Testis (tissue), 3 donors: ENCODE results near the gene TBC1D22A. TPM values are rescaled to one million over a fixed set of nuclear protein-coding genes. Genes with fewer than 3 reads are reported as not detected.

ENCODE experiments used
- DNase-seq: peaks from one replicate; pipeline ENCODE4 v3.0.0-alpha.2; 2019
- H3K27ac ChIP-seq, 2 donors: fragments of 200-600 bp; sonication (generic); one replicate each; pipeline ENCODE4 v1.5.1; 2019
- H3K27me3 ChIP-seq: fragments of 200-600 bp; sonication (generic); one replicate; pipeline ENCODE4 v1.5.1; 2019
- H3K36me3 ChIP-seq: fragments of 200-600 bp; sonication (generic); one replicate; pipeline ENCODE4 v1.5.1; 2017; ENCODE audit warnings: low read depth; ENCODE audit errors: missing control alignments
- H3K4me1 ChIP-seq: fragments of 200-600 bp; sonication (generic); one replicate; pipeline ENCODE4 v1.5.1; 2019
- H3K4me3 ChIP-seq, 2 donors: fragments of 200-600 bp; sonication (generic); one replicate each; pipeline ENCODE4 v1.5.1; 2017 to 2019
- H3K9me3 ChIP-seq: fragments of 200-600 bp; sonication (generic); one replicate; pipeline ENCODE4 v1.5.1; 2017
- CTCF ChIP-seq, 3 experiments: fragments of 450-650 bp in 2 of 3; fragments of 200-600 bp in 1 of 3; sonication (generic) in 1 of 3; IDR thresholded peaks; one replicate each; pipeline ENCODE4 v1.5.1; 2016 to 2019; ENCODE audit warnings: antibody characterized with exemption in 3 of 3, mild to moderate bottlenecking in 2 of 3, moderate library complexity in 1 of 3
- POLR2A ChIP-seq: fragments of 450-650 bp; IDR thresholded peaks from one replicate; pipeline ENCODE4 v1.6.1; 2017; ENCODE audit warnings: antibody characterized with exemption, mild to moderate bottlenecking, moderate library complexity
- WGBS, 2 donors: methylation state at CpG; one replicate each; pipeline ENCODE4 v1.1.5; 2018; 5-methylcytosine and 5-hydroxymethylcytosine counted together
- intact Hi-C: fragments of 100-400 bp; cut with DNase I; formaldehyde crosslinking; loops from one replicate; pipeline ENCODE4 v1.15.1; 2023; ENCODE audit warnings: low total_unique reads
- polyA plus RNA-seq: library from polyadenylated mRNA; stranded (reverse); fragments of 350-450 nt; fragmentation: Illumina TruSeq; extraction: RNeasy Lipid Tissue Mini Kit (QIAGEN cat#74804); gene quantifications from one replicate; pipeline ENCODE4 v1.2.3, GENCODE V29; 2014; ENCODE audit warnings: low read depth, low replicate concordance; ENCODE audit not compliant: insufficient read depth
- total RNA-seq, 2 donors: library from RNA; depleted of rRNA; stranded (reverse); fragments of >200 nt; gene quantifications; one replicate each; pipeline ENCODE4 v1.2.3, GENCODE V29; 2016

The TBC1D22A gene
- total and polyA plus RNA-seq, 3 donors from 2014 or later, result 16.6 to 32.8 (median 28.5) TPM

- Histone ChIP-seq H3K27ac (no peak overlapping the region), H3K4me3 (no peak overlapping the region), H3K36me3 (no peaks in the 10 kb centered on the region), H3K4me1 (peaks cover 9% of the 10 kb centered on the region), H3K9me3 (no peaks in the 10 kb centered on the region), H3K27me3 (no peaks in the 10 kb centered on the region)
- no peak for TF ChIP-seq POLR2A
- TF ChIP-seq CTCF (IDR thresholded peaks at IDR 0.05), result no peak
- WGBS, 2 donors, result 89 to 95% methylated on average over 11 of the region's 11 CpGs
- DNase-seq, result no peak
- intact Hi-C loops, result no loop called here
Observed at GRCh38 chr22:46996595-46997310, 234.3 kb downstream of the TBC1D22A start.

DNA sequence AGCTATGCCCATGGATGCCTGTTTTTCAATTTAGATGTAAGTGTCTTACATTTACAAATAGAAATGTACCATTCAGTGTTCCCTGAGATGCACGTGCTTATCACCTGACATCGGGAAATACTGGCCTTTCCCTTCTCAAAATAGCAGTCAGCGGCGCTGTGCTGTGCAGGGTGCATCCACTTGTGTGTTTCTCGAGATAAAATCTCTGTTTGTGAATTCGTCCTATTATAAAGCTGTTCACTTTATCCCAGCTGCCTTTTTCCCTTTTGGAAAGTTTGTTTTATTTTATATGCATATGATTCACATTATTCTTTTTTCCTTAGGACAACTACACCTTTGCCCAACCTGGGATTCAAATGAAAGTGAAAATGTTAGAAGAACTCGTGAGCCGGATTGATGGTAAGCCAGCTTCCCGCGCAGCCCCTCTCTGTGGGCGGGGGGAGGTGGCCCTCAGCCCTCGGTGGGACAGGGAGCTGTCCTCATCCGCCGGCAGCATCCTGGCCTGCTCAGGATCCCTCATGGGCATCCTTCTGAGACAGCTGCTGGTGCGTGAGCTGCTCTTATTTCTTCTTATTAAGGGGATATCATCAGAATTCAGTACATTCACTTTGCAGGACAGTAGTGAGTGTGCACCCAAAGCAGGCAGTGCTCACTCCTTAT is 235.0 kb downstream of the TBC1D22A start:
- Histone ChIP-seq H3K9me3 (no peaks in the 10 kb centered on the region), H3K27ac (no peak overlapping the region), H3K27me3 (no peaks in the 10 kb centered on the region), H3K36me3 (no peaks in the 10 kb centered on the region), H3K4me3 (no peak overlapping the region), H3K4me1 (peaks cover 7% of the 10 kb centered on the region)
- DNase-seq, result no peak
- intact Hi-C loops, result no loop called here
- TF ChIP-seq POLR2A (no peak), CTCF (IDR thresholded peaks at IDR 0.05) (no peak)
- 90 to 92% methylated on average over 15 of the region's 15 CpGs for WGBS, 2 donors

DNA sequence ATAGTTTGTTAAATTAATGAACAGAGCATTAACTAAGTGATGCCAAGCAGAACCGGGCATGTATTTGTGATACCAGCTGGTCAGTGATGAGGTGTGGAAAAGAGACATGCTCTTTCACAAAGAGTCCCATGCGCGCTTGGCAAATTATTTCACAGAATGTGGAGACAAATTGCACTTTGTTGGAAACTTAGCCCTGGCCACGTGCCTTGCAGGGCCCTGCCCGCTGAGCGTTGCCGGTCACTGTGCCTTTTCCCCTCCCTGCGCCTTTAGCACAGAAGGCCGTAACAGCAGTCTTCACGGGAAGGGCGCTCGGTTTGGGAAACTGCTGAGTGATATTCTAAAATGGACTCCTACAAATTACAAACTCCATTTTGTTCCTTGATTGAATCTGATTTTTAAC is 235.9 kb downstream of the TBC1D22A start:
- no peaks in the 10 kb centered on the region for H3K36me3 ChIP-seq
- H3K9me3 ChIP-seq, result no peaks in the 10 kb centered on the region
- peaks cover 4% of the 10 kb centered on the region for H3K4me1 ChIP-seq
- no peaks in the 10 kb centered on the region for H3K27me3 ChIP-seq
- TF ChIP-seq CTCF (IDR thresholded peaks at IDR 0.05) (no peak), POLR2A (no peak)
- intact Hi-C loops, result no loop called here
- WGBS, 2 donors, result 74 to 94% methylated on average over 12 of the region's 12 CpGs
- H3K4me3 ChIP-seq, result no peak overlapping the region
- DNase-seq, result no peak
- no peak overlapping the region for H3K27ac ChIP-seq

GRCh38 chr22:47000256-47000655 is 237.8 kb downstream of the TBC1D22A start:
- intact Hi-C loops, result no loop called here
- H3K4me3 ChIP-seq, result no peak overlapping the region
- TF ChIP-seq POLR2A (no peak), CTCF (IDR thresholded peaks at IDR 0.05) (no peak)
- no peaks in the 10 kb centered on the region for H3K4me1 ChIP-seq
- H3K27ac ChIP-seq, result no peak overlapping the region
- H3K9me3 ChIP-seq, result no peaks in the 10 kb centered on the region
- no peaks in the 10 kb centered on the region for H3K27me3 ChIP-seq
- 76% methylated on average over 11 of the region's 11 CpGs for WGBS, 2 donors
- no peaks in the 10 kb centered on the region for H3K36me3 ChIP-seq
- DNase-seq, result no peak
